OCI-LY3 (cell line): ENCODE measurements around the gene INS.

Experiments used
- H2AFZ ChIP-seq: fragments of 200-600, 300-600 bp; shearing (Covaris generic); 2 replicates; pipeline ENCODE4 v1.6.0; 2014; ENCODE audit warnings: antibody characterized with exemption, low read depth, low read length
- H3K27ac ChIP-seq: fragments of 200-600, 300-600 bp; sonication (generic); 2 replicates; pipeline ENCODE4 v1.5.1; 2014; ENCODE audit warnings: mild to moderate bottlenecking, low read length, moderate library complexity, mixed read lengths
- H3K27me3 ChIP-seq: fragments of 200-600, 300-600 bp; sonication (generic); 2 replicates; pipeline ENCODE4 v1.6.1; 2014; ENCODE audit warnings: low read depth, low read length, mixed read lengths
- H3K36me3 ChIP-seq: fragments of 200-600, 300-600 bp; sonication (generic); replicated peaks from 2 replicates; pipeline ENCODE3; 2014; ENCODE audit warnings: low read depth, low read length, mixed read lengths
- H3K4me1 ChIP-seq: fragments of 300-600, 200-600 bp; sonication (generic); 2 replicates; pipeline ENCODE4 v1.6.1; 2014; ENCODE audit warnings: low read length, mixed read lengths
- H3K4me2 ChIP-seq: fragments of 200-600, 300-600 bp; sonication (generic); 2 replicates; pipeline ENCODE4 v1.6.1; 2014; ENCODE audit warnings: low read length, mixed read lengths
- H3K4me3 ChIP-seq: fragments of 300-600, 200-600 bp; sonication (generic); 2 replicates; pipeline ENCODE4 v1.5.1; 2014; ENCODE audit warnings: antibody characterized with exemption, mild to moderate bottlenecking, low read length, moderate library complexity
- H3K79me2 ChIP-seq: fragments of 300-600, 200-600 bp; shearing (Covaris generic); 2 replicates; pipeline ENCODE4 v1.6.1; 2014; ENCODE audit warnings: mild to moderate bottlenecking, low read length, mixed read lengths
- H3K9ac ChIP-seq: fragments of 300-600, 200-600 bp; shearing (Covaris generic); 2 replicates; pipeline ENCODE4 v1.6.0; 2014; ENCODE audit warnings: mild to moderate bottlenecking, low read length, moderate library complexity
- H3K9me3 ChIP-seq: fragments of 200-600, 300-600 bp; shearing (Covaris generic); 2 replicates; pipeline ENCODE4 v1.6.1; 2014; ENCODE audit warnings: low read length, mixed read lengths; ENCODE audit not compliant: insufficient read depth
- H4K20me1 ChIP-seq: fragments of 200-600, 300-600 bp; sonication (generic); 2 replicates; pipeline ENCODE4 v1.6.1; 2016; ENCODE audit warnings: low read length, mixed read lengths; ENCODE audit not compliant: insufficient read depth
- CTCF ChIP-seq: fragments of 200-600, 300-600 bp; sonication (generic); IDR thresholded peaks from 2 replicates; pipeline ENCODE4 v1.5.1; 2014; ENCODE audit warnings: antibody characterized with exemption, low read length, low read depth
- EZH2phosphoT487 ChIP-seq: fragments of 200-600 bp; shearing (Covaris generic); IDR thresholded peaks from 2 replicates; pipeline ENCODE4 v1.6.1; 2018; ENCODE audit warnings: antibody characterized with exemption, mixed run types, low read depth

Gene INS

GRCh38 chr11:2208691-2209369 is 47.8 kb upstream of the INS start:
- Histone ChIP-seq H3K79me2 (no peaks in the 10 kb centered on the region), H3K4me2 (no peak overlapping the region), H3K27ac (no peak overlapping the region), H3K4me1 (no peaks in the 10 kb centered on the region), H3K36me3 (no peaks in the 10 kb centered on the region), H3K9ac (no peak overlapping the region), H3K27me3 (no peaks in the 10 kb centered on the region), H2AFZ (no peak overlapping the region), H3K4me3 (no peak overlapping the region), H4K20me1 (no peaks in the 10 kb centered on the region), H3K9me3 (no peaks in the 10 kb centered on the region)
- TF ChIP-seq EZH2phosphoT487 (no peak), CTCF (no peak)

- Histone ChIP-seq H3K27ac (no peak overlapping the region), H3K36me3 (no peaks in the 10 kb centered on the region), H3K27me3 (no peaks in the 10 kb centered on the region), H2AFZ (no peak overlapping the region), H3K4me2 (no peak overlapping the region), H3K4me3 (no peak overlapping the region), H3K4me1 (no peaks in the 10 kb centered on the region), H3K9ac (no peak overlapping the region), H3K9me3 (no peaks in the 10 kb centered on the region), H3K79me2 (no peaks in the 10 kb centered on the region), H4K20me1 (no peaks in the 10 kb centered on the region)
- TF ChIP-seq CTCF, result no peak
- no peak for TF ChIP-seq EZH2phosphoT487
Observed at GRCh38 chr11:2207773-2208621, 47.0 kb upstream of the INS start.

GRCh38 chr11:2207212-2207611 is 46.2 kb upstream of the INS start:
- TF ChIP-seq CTCF (no peak), EZH2phosphoT487 (no peak)
- H3K27me3 ChIP-seq, result no peaks in the 10 kb centered on the region
- H3K79me2 ChIP-seq, result no peaks in the 10 kb centered on the region
- H3K36me3 ChIP-seq, result no peaks in the 10 kb centered on the region
- no peak overlapping the region for H3K4me2 ChIP-seq
- no peaks in the 10 kb centered on the region for H3K9me3 ChIP-seq
- no peak overlapping the region for H2AFZ ChIP-seq
- H3K4me3 ChIP-seq, result no peak overlapping the region
- no peak overlapping the region for H3K9ac ChIP-seq
- no peaks in the 10 kb centered on the region for H3K4me1 ChIP-seq
- H4K20me1 ChIP-seq, result no peaks in the 10 kb centered on the region
- no peak overlapping the region for H3K27ac ChIP-seq

- no peak overlapping the region for H3K4me2 ChIP-seq
- H2AFZ ChIP-seq, result no peak overlapping the region
- no peaks in the 10 kb centered on the region for H3K79me2 ChIP-seq
- no peaks in the 10 kb centered on the region for H3K9me3 ChIP-seq
- H3K27ac ChIP-seq, result no peak overlapping the region
- no peaks in the 10 kb centered on the region for H3K4me1 ChIP-seq
- H3K9ac ChIP-seq, result no peak overlapping the region
- no peaks in the 10 kb centered on the region for H4K20me1 ChIP-seq
- H3K27me3 ChIP-seq, result no peaks in the 10 kb centered on the region
- no peaks in the 10 kb centered on the region for H3K36me3 ChIP-seq
- no peak overlapping the region for H3K4me3 ChIP-seq
- TF ChIP-seq CTCF (no peak), EZH2phosphoT487 (no peak)
Observed at GRCh38 chr11:2205981-2206690, 45.1 kb upstream of the INS start.
